OCI-M1 (cell line): ENCODE data around the gene CD163.
"Not testable (repeated sequence)": the region's sequence is repeated elsewhere in the genome, so short reads cannot be mapped to it uniquely, and the experiment has no call there.

ENCODE experiments used
- DNase-seq: peaks from one replicate; lab custom pipeline; 2025; lab: John Stamatoyannopoulos, UW

CD163 gene

DNA sequence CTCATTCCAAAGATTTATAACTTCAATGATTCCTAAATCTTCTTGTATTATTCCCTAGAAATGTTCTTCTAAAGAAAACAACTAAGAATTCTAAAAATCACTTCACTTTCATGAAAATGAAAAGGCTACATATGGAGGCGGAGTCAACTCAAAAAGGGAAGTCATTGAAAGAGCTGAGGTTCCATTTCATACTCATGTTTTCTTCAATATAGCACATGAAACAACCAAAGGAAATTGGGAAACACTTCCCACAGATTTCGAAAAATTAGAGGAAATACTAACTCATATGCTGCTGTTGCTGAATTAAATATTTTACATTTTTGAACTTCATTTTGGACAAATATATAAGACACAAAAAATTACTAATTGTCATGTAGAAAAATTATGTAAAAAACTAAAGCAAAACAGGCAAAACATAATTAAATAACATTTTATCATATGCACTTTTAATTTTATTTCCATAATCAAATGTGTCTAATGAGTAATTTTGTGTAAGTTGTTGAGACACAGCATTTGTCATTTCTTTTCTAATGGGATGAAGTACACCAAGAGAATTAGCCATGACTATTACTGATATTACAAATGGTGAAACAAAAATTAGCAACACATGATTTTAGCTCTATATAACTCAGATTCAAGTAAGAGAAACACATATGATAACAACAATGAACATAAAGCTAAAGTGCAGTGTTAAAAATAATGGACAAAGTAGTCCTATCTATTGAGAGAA is at the start of gene CD163:
Gene CD163 (minus strand): TSS at position 92 of the 730 bp plus-strand sequence. CDS start 87 bp downstream, at position 5.
- no peak for DNase-seq

GRCh38 chr12:7542813-7543212 is 39.2 kb upstream of the CD163 start:
- DNase-seq, result no peak

DNA sequence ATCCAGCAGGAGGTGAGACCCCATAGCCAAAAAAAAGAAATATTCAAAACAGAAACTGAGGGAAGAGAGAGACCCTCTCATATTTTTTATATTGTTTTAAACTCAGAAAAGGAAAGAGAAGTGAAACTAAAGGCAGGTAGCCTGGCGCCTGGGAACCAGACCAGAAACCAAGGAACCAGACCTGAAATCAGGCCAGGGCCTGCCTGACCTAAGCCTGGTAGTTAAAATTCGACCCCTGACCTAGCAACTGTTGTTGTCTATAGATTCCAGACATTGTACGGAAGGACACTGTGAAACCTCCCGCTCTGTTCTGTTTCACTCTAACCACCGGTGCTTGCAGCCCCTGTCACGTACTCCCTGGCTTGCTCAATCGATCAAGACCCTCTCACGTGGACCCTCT is 38.5 kb upstream of the CD163 start:
- no peak for DNase-seq

GRCh38 chr12:7514416-7514815 is 10.8 kb upstream of the CD163 start:
- DNase-seq, result no peak

DNA sequence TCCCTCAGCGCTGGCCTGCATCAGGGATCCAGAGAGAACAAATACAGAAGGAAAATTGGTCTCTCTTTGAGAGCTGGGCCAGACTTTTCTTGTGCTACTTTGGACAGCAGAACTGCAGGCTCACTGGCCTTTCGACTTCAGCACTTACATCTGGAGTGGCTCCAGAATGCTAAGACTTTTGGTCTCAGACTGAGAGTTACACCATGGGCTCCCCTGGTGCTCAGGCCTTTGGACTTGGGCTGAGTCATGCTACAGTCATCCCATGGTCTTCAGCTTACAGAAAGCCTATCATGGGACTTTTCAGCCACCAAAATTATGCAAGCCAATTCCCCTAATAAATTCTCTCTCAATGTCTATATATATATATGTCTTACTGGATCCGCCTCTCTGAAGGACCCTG is 9.0 kb upstream of the CD163 start:
- DNase-seq, result peak; percentile 28

GRCh38 chr12:7509793-7510470 is 6.4 kb upstream of the CD163 start:
- DNase-seq, result not testable (repeated sequence)

DNA sequence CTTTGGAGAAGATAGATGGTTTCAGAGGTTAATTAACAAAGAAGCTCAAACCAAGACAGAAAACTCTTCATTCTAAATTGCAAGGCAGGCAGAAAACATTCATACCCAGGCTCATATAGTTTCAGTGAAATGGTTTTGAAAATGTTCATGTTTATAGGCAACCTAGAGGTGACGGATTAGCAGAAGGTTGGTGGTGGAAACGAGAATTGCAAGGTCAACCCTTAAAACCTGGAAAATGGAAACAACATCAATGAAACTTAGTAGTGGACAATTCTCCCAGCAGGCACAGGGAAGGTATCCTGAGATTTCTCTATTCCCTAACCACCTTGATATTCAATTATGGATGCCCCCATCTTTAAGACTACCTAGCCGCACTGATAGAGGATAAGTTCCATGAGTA is 965 bp downstream of the CD163 start:
- no peak for DNase-seq

- no peak for DNase-seq
Observed at GRCh38 chr12:7501031-7501588, 2.5 kb downstream of the CD163 start.

DNA sequence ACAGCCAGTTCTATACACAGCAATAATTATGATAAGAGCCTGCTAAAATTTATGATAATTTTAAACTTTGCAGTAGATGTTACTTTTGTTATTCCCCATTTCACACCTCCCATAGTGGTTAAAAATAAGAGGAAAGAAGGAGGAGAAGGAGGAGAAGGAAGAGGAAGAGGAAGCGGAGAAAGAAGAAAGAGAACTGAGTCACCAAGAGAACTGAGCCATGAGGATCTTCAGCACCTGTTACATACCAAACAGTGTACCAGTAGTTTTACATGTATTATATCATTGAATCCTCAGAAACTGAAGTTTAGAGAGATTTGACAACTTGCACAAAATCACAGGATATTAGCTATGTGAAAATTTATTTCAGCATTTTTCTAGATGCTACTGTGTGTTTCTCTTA is 3.9 kb downstream of the CD163 start:
- DNase-seq, result no peak

GRCh38 chr12:7498809-7499208 is 4.8 kb downstream of the CD163 start:
- peak; percentile 30 for DNase-seq

- no peak for DNase-seq
Observed at GRCh38 chr12:7497661-7498060, 5.9 kb downstream of the CD163 start.

- no peak for DNase-seq
Observed at GRCh38 chr12:7496451-7496850, 7.1 kb downstream of the CD163 start.

DNA sequence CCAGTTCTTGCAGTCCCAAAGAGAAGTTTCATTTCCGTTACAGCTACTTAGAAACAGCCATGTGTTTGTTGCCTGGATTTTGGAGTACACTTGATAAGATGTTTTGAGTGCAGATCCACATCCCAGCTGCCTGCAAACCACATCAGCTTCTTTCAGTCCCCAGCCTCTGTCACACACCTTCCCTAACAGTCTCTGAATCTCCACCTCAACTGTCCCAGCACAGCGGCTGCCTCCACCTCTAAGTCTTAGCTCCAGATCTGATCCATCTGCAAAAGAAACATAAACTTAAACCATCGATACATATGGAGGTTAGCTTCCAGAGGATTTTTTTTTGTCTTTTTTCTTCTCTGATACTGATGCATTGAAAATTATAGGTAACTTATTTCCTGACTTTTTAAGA is 8.4 kb downstream of the CD163 start:
- DNase-seq, result no peak

GRCh38 chr12:7493006-7493405 is 10.6 kb downstream of the CD163 start:
- no peak for DNase-seq

- no peak for DNase-seq
Observed at GRCh38 chr12:7486512-7486911, 17.1 kb downstream of the CD163 start.

GRCh38 chr12:7485095-7485494 is 18.5 kb downstream of the CD163 start:
- no peak for DNase-seq

DNA sequence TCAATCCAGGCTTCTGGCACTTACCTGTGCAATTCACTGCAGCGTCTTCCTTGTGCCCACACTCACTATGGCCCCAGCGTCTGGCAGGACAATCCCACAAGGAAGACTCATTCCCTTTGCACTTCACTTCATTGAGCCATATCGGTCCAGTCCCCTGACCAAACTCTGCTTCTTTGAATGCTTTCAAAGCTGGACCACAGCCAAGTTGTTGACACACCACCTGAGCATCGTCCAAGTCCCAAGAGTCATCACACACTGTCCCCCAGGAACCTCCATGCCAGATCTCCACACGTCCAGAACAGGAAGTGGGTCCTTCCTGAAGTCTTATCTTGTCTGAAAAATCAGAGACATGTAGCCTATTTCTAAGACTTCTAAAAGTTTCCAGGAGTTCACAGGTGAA is 20.2 kb downstream of the CD163 start:
- no peak for DNase-seq

- DNase-seq, result no peak
Observed at GRCh38 chr12:7479771-7480170, 23.8 kb downstream of the CD163 start.

- no peak for DNase-seq
Observed at GRCh38 chr12:7472060-7472459, 31.5 kb downstream of the CD163 start.

DNA sequence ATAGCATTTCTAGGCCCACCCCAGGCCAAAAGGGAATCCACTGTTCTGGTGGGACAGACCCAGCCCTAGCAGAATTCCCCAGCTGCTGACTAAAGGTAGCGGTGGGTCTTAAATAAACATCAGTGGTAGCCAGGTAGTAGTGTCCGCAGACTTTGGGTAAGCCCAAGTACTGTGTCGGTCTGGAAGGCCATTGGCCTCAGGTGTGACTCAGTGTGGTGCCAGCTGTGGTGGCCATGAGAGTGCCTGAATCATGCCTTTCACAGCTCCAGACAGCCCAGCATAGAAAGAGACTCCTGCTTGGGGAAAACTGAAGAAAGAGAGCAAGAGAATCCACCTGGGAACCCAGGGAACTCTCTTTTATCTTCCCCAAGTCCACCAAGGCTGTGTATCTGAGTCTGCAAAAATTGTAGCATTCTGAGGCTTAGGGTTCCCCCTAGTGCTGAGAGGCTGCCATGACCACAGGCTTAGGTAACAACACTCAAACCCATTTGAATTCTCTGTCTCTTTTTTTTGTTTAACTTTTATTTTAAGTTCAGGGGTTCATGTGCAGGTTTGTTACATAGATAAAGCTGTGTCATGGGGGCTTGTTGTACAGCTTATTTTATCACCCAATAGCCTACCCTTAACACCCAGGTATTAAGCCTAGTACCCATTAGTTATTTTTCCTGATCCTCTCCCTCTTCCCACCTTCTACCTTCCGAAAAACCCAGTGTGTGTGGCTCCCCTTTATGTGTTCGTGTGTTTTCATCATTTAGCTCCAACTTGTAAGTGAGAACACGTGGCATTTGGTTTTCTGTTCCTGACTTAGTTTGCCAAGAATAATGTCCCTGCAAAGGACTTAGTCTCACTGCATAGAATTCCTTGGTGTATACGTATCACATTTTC is 43.0 kb downstream of the CD163 start:
- DNase-seq, result peak; percentile 81

- no peak for DNase-seq
Observed at GRCh38 chr12:7459973-7460372, 43.6 kb downstream of the CD163 start.

GRCh38 chr12:7451756-7452155 is 51.8 kb downstream of the CD163 start:
- no peak for DNase-seq
